ENCODE data around the gene MAML2.
"Not testable (repeated sequence)": the region's sequence is repeated elsewhere in the genome, so short reads cannot be mapped to it uniquely, and the experiment has no call there.

MAML2 gene

GRCh38 chr11:96193745-96194443, 149.1 kb downstream of the MAML2 start:
- peaks cover 55% of the 10 kb centered on the region for H3K4me1 ChIP-seq (ENCODE audit: insufficient read depth, low read length)

DNA sequence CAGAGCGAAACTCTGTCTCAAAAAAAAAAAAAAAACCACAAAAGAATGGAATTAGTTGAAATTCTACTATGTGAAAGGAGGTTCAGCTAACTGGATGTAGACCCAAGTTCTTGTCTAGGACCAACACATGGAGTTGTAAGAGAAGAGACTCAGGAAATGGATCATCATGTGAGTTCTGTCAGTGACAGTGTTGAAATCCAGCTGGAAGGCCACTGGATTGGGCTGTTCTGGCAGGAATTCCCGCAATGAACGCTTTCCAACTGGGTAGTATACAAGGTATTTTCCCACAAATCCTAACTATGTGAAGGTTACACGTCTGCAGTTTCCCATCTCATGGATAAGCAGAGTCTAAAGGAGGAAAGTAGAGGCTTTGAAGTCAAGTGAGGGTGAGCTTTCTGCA, 151.2 kb downstream of the MAML2 start:
- peaks cover 51% of the 10 kb centered on the region for H3K4me1 ChIP-seq (ENCODE audit: insufficient read depth, low read length)
- H3K9ac ChIP-seq (ENCODE audit: low read depth, low read length): no peak overlapping the region
- no peaks in the 10 kb centered on the region for H3K9me3 ChIP-seq (ENCODE audit: control insufficient read depth, insufficient read depth, low read length)
- no peaks in the 10 kb centered on the region for H3K36me3 ChIP-seq (ENCODE audit: insufficient read depth, low read length)

More at GRCh38 chr11:96193745-96194443, 149.1 kb downstream of the MAML2 start:
- H3K36me3 ChIP-seq (ENCODE audit: insufficient read depth, low read length): no peaks in the 10 kb centered on the region
- no peaks in the 10 kb centered on the region for H3K9me3 ChIP-seq (ENCODE audit: control insufficient read depth, insufficient read depth, low read length)
- no peak overlapping the region for H3K9ac ChIP-seq (ENCODE audit: low read depth, low read length)

DNA sequence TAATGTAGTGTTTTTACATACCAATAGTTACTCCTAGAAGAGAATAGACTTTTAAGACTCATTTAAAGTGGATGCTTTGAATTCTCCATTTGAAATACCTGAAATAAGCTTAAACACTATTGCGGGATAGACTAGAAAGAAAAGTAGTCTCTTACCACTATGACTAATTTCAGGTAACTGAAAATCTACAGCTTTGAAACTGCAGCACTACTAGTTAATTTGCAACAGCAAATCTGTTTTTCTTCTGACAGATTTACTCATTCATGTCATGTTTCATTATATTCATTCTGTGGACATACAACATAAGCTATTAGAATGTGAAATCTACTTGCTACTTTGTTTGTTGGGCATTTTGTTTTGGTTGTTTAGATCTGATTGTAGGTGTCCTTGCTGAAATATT, 153.6 kb downstream of the MAML2 start:
- no peak overlapping the region for H3K9ac ChIP-seq (ENCODE audit: low read depth, low read length)
- H3K9me3 ChIP-seq (ENCODE audit: control insufficient read depth, insufficient read depth, low read length): no peaks in the 10 kb centered on the region
- H3K36me3 ChIP-seq (ENCODE audit: insufficient read depth, low read length): no peaks in the 10 kb centered on the region
- H3K4me1 ChIP-seq (ENCODE audit: insufficient read depth, low read length): peaks cover 43% of the 10 kb centered on the region

DNA sequence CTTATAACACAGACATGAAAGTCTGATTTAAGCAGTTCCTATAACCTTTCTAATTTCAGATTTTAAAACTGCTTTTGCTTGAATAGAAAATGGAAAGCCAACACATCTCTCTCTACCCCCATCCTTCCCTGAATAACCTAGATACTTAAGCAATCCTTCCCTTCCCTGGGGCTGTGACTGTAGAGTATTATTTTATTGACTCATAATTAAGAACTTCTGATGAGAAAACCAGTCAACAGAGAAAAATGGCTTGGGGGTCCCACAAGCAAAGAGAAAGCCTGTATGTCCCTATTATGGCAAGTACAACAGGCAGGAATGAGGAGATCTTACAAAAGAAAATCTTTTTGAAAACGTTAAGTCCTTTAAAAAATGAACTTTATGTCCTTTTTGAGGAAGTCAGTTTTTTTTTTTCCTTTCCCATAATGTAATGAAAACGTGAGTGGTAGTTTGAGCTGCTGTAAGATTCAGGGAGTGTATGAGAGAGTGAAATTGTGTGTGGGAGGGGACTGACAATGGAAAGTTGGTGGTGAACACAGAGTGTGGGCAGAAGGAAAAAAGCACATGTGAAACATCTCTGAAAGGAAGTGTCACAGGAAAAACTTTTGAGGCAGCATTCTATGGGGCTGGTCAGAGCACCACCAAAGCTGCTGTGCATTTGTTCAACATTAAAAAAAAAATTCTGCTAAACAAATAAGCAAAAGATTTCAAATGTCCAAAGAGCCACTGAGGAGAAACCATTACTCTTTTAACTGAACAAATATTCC, 154.6 kb downstream of the MAML2 start:
- Histone ChIP-seq H3K4me1 (ENCODE audit: insufficient read depth, low read length) (peaks cover 34% of the 10 kb centered on the region), H3K9me3 (ENCODE audit: control insufficient read depth, insufficient read depth, low read length) (no peaks in the 10 kb centered on the region), H3K36me3 (ENCODE audit: insufficient read depth, low read length) (no peaks in the 10 kb centered on the region), H3K9ac (ENCODE audit: low read depth, low read length) (no peak overlapping the region)

GRCh38 chr11:96187822-96188221, 155.2 kb downstream of the MAML2 start:
- Histone ChIP-seq H3K36me3 (ENCODE audit: insufficient read depth, low read length) (no peaks in the 10 kb centered on the region), H3K9me3 (ENCODE audit: control insufficient read depth, insufficient read depth, low read length) (no peaks in the 10 kb centered on the region), H3K9ac (ENCODE audit: low read depth, low read length) (no peak overlapping the region), H3K4me1 (ENCODE audit: insufficient read depth, low read length) (peaks cover 34% of the 10 kb centered on the region)

GRCh38 chr11:96186806-96187205, 156.2 kb downstream of the MAML2 start:
- peaks cover 43% of the 10 kb centered on the region for H3K4me1 ChIP-seq (ENCODE audit: insufficient read depth, low read length)

GRCh38 chr11:96185220-96185768, 157.7 kb downstream of the MAML2 start:
- Histone ChIP-seq H3K36me3 (ENCODE audit: insufficient read depth, low read length) (no peaks in the 10 kb centered on the region), H3K9ac (ENCODE audit: low read depth, low read length) (no peak overlapping the region), H3K4me1 (ENCODE audit: insufficient read depth, low read length) (peaks cover 53% of the 10 kb centered on the region), H3K9me3 (ENCODE audit: control insufficient read depth, insufficient read depth, low read length) (no peaks in the 10 kb centered on the region)

More at GRCh38 chr11:96186806-96187205, 156.2 kb downstream of the MAML2 start:
- Histone ChIP-seq H3K9me3 (ENCODE audit: control insufficient read depth, insufficient read depth, low read length) (no peaks in the 10 kb centered on the region), H3K9ac (ENCODE audit: low read depth, low read length) (no peak overlapping the region), H3K36me3 (ENCODE audit: insufficient read depth, low read length) (no peaks in the 10 kb centered on the region)

- H3K9me3 ChIP-seq (ENCODE audit: control insufficient read depth, insufficient read depth, low read length); H3K9ac ChIP-seq (ENCODE audit: low read depth, low read length); H3K36me3 ChIP-seq (ENCODE audit: insufficient read depth, low read length): not testable (repeated sequence)
- peaks cover 51% of the 10 kb centered on the region for H3K4me1 ChIP-seq (ENCODE audit: insufficient read depth, low read length)
Observed at GRCh38 chr11:96180937-96181336, 162.1 kb downstream of the MAML2 start.

DNA sequence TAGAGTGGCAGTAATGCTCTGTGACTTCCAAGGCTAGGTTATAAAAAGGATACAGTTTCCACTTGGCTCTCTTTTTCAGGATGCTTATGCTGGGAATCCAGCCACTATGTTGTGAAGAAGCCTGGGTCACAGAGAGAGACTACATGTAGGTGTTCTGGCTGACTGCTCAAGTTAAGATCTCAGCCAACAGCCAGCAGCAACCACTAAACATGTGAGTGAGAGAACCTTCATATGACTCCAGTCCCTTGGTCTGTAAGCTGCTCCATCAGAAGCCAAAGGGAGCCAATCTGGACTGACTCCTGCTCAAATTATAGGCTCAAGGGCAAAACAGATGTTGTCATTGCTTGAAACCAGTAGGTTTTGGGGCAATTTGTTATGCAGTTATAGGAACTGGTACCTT, 162.7 kb downstream of the MAML2 start:
- Histone ChIP-seq H3K9me3 (ENCODE audit: control insufficient read depth, insufficient read depth, low read length) (no peaks in the 10 kb centered on the region), H3K36me3 (ENCODE audit: insufficient read depth, low read length) (no peaks in the 10 kb centered on the region), H3K4me1 (ENCODE audit: insufficient read depth, low read length) (peaks cover 45% of the 10 kb centered on the region), H3K9ac (ENCODE audit: low read depth, low read length) (peak overlapping the region; percentile 29; the same call in 1 of the 2 replicates)

DNA sequence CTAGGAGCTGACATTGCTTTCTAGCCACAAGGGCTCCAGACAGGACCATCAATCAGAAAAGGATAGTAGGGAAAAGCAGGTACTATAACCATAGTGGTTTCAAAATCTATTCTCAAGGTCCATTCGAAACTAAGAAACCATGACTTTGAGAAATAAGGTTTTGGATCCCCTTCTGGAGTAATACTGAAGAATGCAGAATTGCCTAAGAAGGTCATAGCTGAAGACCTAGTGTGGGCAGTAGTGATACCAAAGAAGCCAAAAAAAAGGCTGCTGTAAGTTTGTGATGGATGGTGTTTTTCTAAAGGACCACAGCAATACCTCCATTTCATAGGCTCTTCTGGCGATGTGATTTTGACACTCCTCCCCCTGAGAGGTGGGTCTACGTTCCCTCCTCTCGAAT, 163.1 kb downstream of the MAML2 start:
- peaks cover 41% of the 10 kb centered on the region for H3K4me1 ChIP-seq (ENCODE audit: insufficient read depth, low read length)

GRCh38 chr11:96178887-96179279, 164.1 kb downstream of the MAML2 start:
- H3K9ac ChIP-seq (ENCODE audit: low read depth, low read length): no peak overlapping the region
- peaks cover 39% of the 10 kb centered on the region for H3K4me1 ChIP-seq (ENCODE audit: insufficient read depth, low read length)

More for the DNA sequence above, 163.1 kb downstream of the MAML2 start:
- Histone ChIP-seq H3K9me3 (ENCODE audit: control insufficient read depth, insufficient read depth, low read length) (no peaks in the 10 kb centered on the region), H3K36me3 (ENCODE audit: insufficient read depth, low read length) (no peaks in the 10 kb centered on the region), H3K9ac (ENCODE audit: low read depth, low read length) (no peak overlapping the region)

DNA sequence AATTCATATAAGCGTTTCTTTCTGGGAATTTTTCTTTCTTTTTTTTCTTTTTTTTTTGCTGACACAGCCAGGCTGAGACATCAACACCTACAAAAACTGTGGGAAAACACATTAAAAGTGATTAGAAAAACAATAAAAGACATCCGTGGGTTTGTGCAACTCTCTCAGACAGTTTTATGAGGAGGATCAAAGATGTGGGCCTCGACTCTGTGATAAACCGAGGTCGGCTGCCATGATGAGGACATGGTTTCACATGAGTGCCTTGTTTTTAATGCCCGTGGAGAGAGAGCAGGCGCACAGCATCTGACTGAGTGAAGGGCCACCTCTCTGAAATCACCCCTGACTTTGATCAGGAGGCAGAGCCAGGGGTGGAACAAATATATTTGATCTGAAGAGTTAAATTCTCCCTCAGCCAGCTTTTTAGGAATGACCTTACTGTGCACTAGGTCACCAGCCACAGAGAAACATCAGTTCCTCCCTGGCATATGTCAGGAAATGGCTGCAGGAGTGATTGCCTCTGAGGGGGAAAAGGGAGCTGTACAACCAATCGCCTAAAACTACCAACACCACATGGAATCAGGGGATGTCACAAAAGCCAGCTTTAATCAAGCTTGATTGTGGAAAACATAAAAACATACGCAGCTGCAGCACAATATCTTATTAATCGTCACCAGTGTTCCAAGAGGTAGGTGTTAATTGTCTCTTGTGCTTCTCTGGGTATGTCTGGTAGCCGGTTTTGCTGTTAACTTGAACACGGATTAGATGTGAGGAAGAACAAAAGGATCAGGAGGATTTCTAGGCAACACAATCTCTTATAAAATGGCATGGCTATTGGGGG, 164.7 kb downstream of the MAML2 start:
- no peaks in the 10 kb centered on the region for H3K36me3 ChIP-seq (ENCODE audit: insufficient read depth, low read length)
- H3K9ac ChIP-seq (ENCODE audit: low read depth, low read length): no peak overlapping the region
- H3K9me3 ChIP-seq (ENCODE audit: control insufficient read depth, insufficient read depth, low read length): no peaks in the 10 kb centered on the region
- peaks cover 39% of the 10 kb centered on the region for H3K4me1 ChIP-seq (ENCODE audit: insufficient read depth, low read length)

More at GRCh38 chr11:96178887-96179279, 164.1 kb downstream of the MAML2 start:
- H3K36me3 ChIP-seq (ENCODE audit: insufficient read depth, low read length): no peaks in the 10 kb centered on the region
- no peaks in the 10 kb centered on the region for H3K9me3 ChIP-seq (ENCODE audit: control insufficient read depth, insufficient read depth, low read length)

GRCh38 chr11:96177146-96177545, 165.8 kb downstream of the MAML2 start:
- H3K4me1 ChIP-seq (ENCODE audit: insufficient read depth, low read length): peaks cover 34% of the 10 kb centered on the region
- no peaks in the 10 kb centered on the region for H3K9me3 ChIP-seq (ENCODE audit: control insufficient read depth, insufficient read depth, low read length)
- no peak overlapping the region for H3K9ac ChIP-seq (ENCODE audit: low read depth, low read length)
- H3K36me3 ChIP-seq (ENCODE audit: insufficient read depth, low read length): no peaks in the 10 kb centered on the region

- Histone ChIP-seq H3K4me1 (ENCODE audit: insufficient read depth, low read length) (peaks cover 17% of the 10 kb centered on the region; the same call in 1 of the 2 replicates), H3K9me3 (ENCODE audit: control insufficient read depth, insufficient read depth, low read length) (no peaks in the 10 kb centered on the region), H3K9ac (ENCODE audit: low read depth, low read length) (no peak overlapping the region), H3K36me3 (ENCODE audit: insufficient read depth, low read length) (no peaks in the 10 kb centered on the region)
Observed at GRCh38 chr11:96173906-96174305, 169.1 kb downstream of the MAML2 start.
